HCT116 (cell line): ENCODE measurements around the gene ART5. TPM values are rescaled to one million over a fixed set of nuclear protein-coding genes. Genes with fewer than 3 reads are reported as not detected.

ENCODE experiments used
- ATAC-seq: fragments of 200-7000 bp; cut with Tn5 transposase; 2 replicates; pipeline ENCODE4 v1.9.1; 2020; ENCODE audit warnings: mild to moderate bottlenecking, moderate library complexity
- BruUV-seq: library from RNA; stranded (reverse); fragments of 400-500 nt; replicated peaks from 2 replicates; lab custom pipeline; 2021; lab: Mats Ljungman, UMichigan
- CTCF ChIA-PET: fragments of 300-600 bp; sonication (Branson Sonifier 250); formaldehyde crosslinking; loops from one replicate; lab custom pipeline; 2021; ENCODE audit warnings: antibody characterized with exemption; lab: Charles Lee
- POLR2A ChIA-PET: fragments of 300-600, 350-600 bp; sonication (Branson Sonifier 250); formaldehyde crosslinking; loops from one replicate; lab custom pipeline; 2021; ENCODE audit warnings: antibody characterized with exemption; lab: Charles Lee
- RAD21 ChIA-PET, 2 experiments: fragments of 300-600 bp; sonication (Branson Sonifier 250); formaldehyde crosslinking; loops; one replicate each; lab custom pipeline; 2023; ENCODE audit warnings: low total read pairs in 2 of 2; ENCODE audit not compliant: uncharacterized antibody in 2 of 2, unreplicated experiment in 2 of 2, low non-redundant PET in 1 of 2; lab: Charles Lee
- DNase-seq: peaks from one replicate; pipeline ENCODE4 v3.0.0-alpha.2; 2010; ENCODE audit warnings: low read depth, low spot score
- H2AFZ ChIP-seq: fragments of 200-600 bp; shearing (Covaris generic), sonication (generic); 2 replicates; pipeline ENCODE4 v1.6.1; 2017; ENCODE audit warnings: low read depth, mixed run types, mixed read lengths, antibody characterized with exemption, low read length; ENCODE audit not compliant: poor library complexity, severe bottlenecking
- H3K27ac ChIP-seq: 2 replicates; pipeline ENCODE4 v1.5.1; 2012; ENCODE audit warnings: low read depth, low read length
- H3K27me3 ChIP-seq: fragments of 200-600 bp; sonication (generic); 2 replicates; pipeline ENCODE4 v1.6.1; 2016; ENCODE audit warnings: mixed run types, low read length, mixed read lengths; ENCODE audit not compliant: insufficient read depth
- H3K36me3 ChIP-seq, 2 experiments: fragments of 200-500 bp in 1 of 2; fragments of 200-600 bp in 1 of 2; sonication (Bioruptor generic) in 1 of 2; sonication (generic) in 1 of 2; 2 replicates each; pipeline versions ENCODE4 v1.5.1 to v1.6.1; 2014 to 2016; ENCODE audit warnings: low read length in 2 of 2, inconsistent platforms in 1 of 2, mixed read lengths in 1 of 2, mixed run types in 1 of 2; ENCODE audit not compliant: insufficient read depth in 2 of 2, control insufficient read depth in 1 of 2
- H3K4me1 ChIP-seq, 2 experiments: fragments of 200-600 bp in 1 of 2; sonication (generic) in 1 of 2; 2 replicates each; pipeline versions ENCODE4 v1.5.1 to v1.6.1; 2012 to 2017; ENCODE audit warnings: low read length in 2 of 2, inconsistent platforms in 1 of 2, mild to moderate bottlenecking in 1 of 2, mixed read lengths in 1 of 2, mixed run types in 1 of 2, moderate library complexity in 1 of 2; ENCODE audit not compliant: insufficient read depth in 2 of 2, control insufficient read depth in 1 of 2
- H3K4me2 ChIP-seq: fragments of 200-600 bp; sonication (generic); 2 replicates; pipeline ENCODE4 v1.6.1; 2017; ENCODE audit warnings: mixed run types, low read length, mixed read lengths
- H3K4me3 ChIP-seq, 2 experiments: fragments of 200-600 bp in 1 of 2; sonication (generic) in 1 of 2; replicated peaks in 1 of 2; 2 replicates each; pipeline ENCODE4 v1.5.1; 2011 to 2016; ENCODE audit warnings: low read length in 2 of 2, control low read depth in 1 of 2, low read depth in 1 of 2, mild to moderate bottlenecking in 1 of 2, mixed read lengths in 1 of 2, mixed run types in 1 of 2
- H3K79me2 ChIP-seq: fragments of 200-600 bp; sonication (generic); 2 replicates; pipeline ENCODE4 v1.6.1; 2017; ENCODE audit warnings: mild to moderate bottlenecking, mixed run types, low read length, moderate library complexity, mixed read lengths; ENCODE audit not compliant: insufficient read depth
- H3K9ac ChIP-seq: fragments of 200-600 bp; sonication (generic); 2 replicates; pipeline ENCODE4 v1.6.1; 2016; ENCODE audit warnings: low read length, mixed read lengths
- H3K9me2 ChIP-seq: fragments of 200-600 bp; sonication (generic), shearing (Covaris generic); 2 replicates; pipeline ENCODE4 v1.6.1; 2017; ENCODE audit warnings: mixed run types, mild to moderate bottlenecking, moderate library complexity; ENCODE audit not compliant: insufficient read depth
- H3K9me3 ChIP-seq, 2 experiments: fragments of 200-500 bp in 1 of 2; fragments of 200-600 bp in 1 of 2; sonication (Bioruptor generic) in 1 of 2; sonication (generic) in 1 of 2; 2 replicates each; pipeline ENCODE4 v1.6.1; 2014 to 2017; ENCODE audit warnings: low read length in 2 of 2, mixed read lengths in 2 of 2, inconsistent platforms in 1 of 2, low read depth in 1 of 2, mild to moderate bottlenecking in 1 of 2, mixed run types in 1 of 2, moderate library complexity in 1 of 2; ENCODE audit not compliant: control insufficient read depth in 1 of 2, insufficient read depth in 1 of 2
- H4K20me1 ChIP-seq: fragments of 200-600 bp; sonication (generic), shearing (Covaris generic); 2 replicates; pipeline ENCODE4 v1.6.1; 2017; ENCODE audit warnings: mixed run types, mild to moderate bottlenecking, moderate library complexity; ENCODE audit not compliant: insufficient read depth
- CBX3 ChIP-seq: IDR thresholded peaks from 2 replicates; pipeline ENCODE4 v1.6.1; 2012; ENCODE audit warnings: low read depth
- EGR1 ChIP-seq: IDR thresholded peaks from 2 replicates; pipeline ENCODE4 v1.6.1; 2012; ENCODE audit warnings: low read depth
- EZH2 ChIP-seq: fragments of 200-600 bp; sonication (generic); IDR thresholded peaks from 2 replicates; pipeline ENCODE4 v1.6.1; 2017; ENCODE audit warnings: antibody characterized with exemption, mixed run types
- FOSL1 ChIP-seq: IDR thresholded peaks from 2 replicates; pipeline ENCODE4 v1.6.1; 2012; ENCODE audit warnings: low read depth
- POLR2A ChIP-seq: IDR thresholded peaks from 2 replicates; pipeline ENCODE4 v1.7.0; 2011; ENCODE audit warnings: borderline replicate concordance; ENCODE audit not compliant: insufficient read depth, insufficient read length; ENCODE audit errors: extremely low read depth
- POLR2AphosphoS5 ChIP-seq: IDR thresholded peaks from 2 replicates; pipeline ENCODE4 v1.6.1; 2011; ENCODE audit warnings: mild to moderate bottlenecking, low read depth, low read length, moderate library complexity
- SRF ChIP-seq: IDR thresholded peaks from 2 replicates; pipeline ENCODE4 v1.6.1; 2012; ENCODE audit warnings: low read depth
- ZNF274 ChIP-seq: fragments of 200-500 bp; sonication (Bioruptor generic); IDR thresholded peaks from 2 replicates; pipeline ENCODE4 v1.6.1; 2014; ENCODE audit warnings: mild to moderate bottlenecking, low read depth, low read length, inconsistent platforms
- intact Hi-C: fragments of 100-400 bp; cut with micrococcal nuclease; formaldehyde crosslinking; loops from 2 replicates; pipeline ENCODE4 v1.10.0; 2022
- total RNA-seq: library from RNA; stranded (reverse); gene quantifications from one replicate; pipeline ENCODE4 v1.2.1, GENCODE V29; 2021; ENCODE audit not compliant: unreplicated experiment
- TF ChIP-seq, protein P1 (sequence below): IDR thresholded peaks from 2 replicates; pipeline ENCODE4 v1.6.1; 2011; ENCODE audit warnings: mild to moderate bottlenecking, low read length, moderate library complexity; ENCODE audit not compliant: insufficient replicate concordance; ENCODE audit errors: extremely low read depth
- TF ChIP-seq, protein P2 (sequence below), 3 experiments: fragments of 200-600 bp in 1 of 3; sonication (generic) in 1 of 3; IDR thresholded peaks in 2 of 3; conservative IDR thresholded peaks in 1 of 3; 2 replicates each; pipeline ENCODE4 v1.5.1; 2012 to 2017; ENCODE audit warnings: low read depth in 2 of 3, low read length in 2 of 3, antibody characterized with exemption in 1 of 3, borderline replicate concordance in 1 of 3, control low read depth in 1 of 3, mild to moderate bottlenecking in 1 of 3, mixed read lengths in 1 of 3, mixed run types in 1 of 3, moderate library complexity in 1 of 3; ENCODE audit not compliant: insufficient read depth in 1 of 3
- TF ChIP-seq, protein P3 (sequence below): IDR thresholded peaks from 2 replicates; pipeline ENCODE4 v1.6.1; 2012

ART5 gene
- total RNA-seq, 1 experiment from 2014 or later, result 5.6 TPM

- Histone ChIP-seq H3K79me2 (no peaks in the 10 kb centered on the region), H4K20me1 (no peaks in the 10 kb centered on the region), H3K9me2 (no peaks in the 10 kb centered on the region), H3K4me1 (peaks cover 0 to 6% of the 10 kb centered on the region in 2 experiments; a peak in 1 of 4 replicates), H3K9ac (no peak overlapping the region), H3K36me3 (no peaks in the 10 kb centered on the region), H3K27me3 (no peaks in the 10 kb centered on the region), H3K27ac (no peak overlapping the region), H3K9me3 (0 out of 4 replicates have a peak, but pooled peaks cover 0 to 3% of the 10 kb centered on the region in 2 experiments), H3K4me3 (no peak overlapping the region), H2AFZ (no peak overlapping the region)
- BruUV-seq, result no TSS peak
- ChIA-PET CTCF (interaction anchor here (0.8 kb wide), 1 partner anchor 202 kb away, joined by 5 read pairs; no protein-coding TSS in a partner anchor), POLR2A (no interaction called here), RAD21 (no interaction called here)
- DNase-seq, result no peak
- intact Hi-C loops, result no loop called here
- no peak for TF ChIP-seq CBX3
- no peak for TF ChIP-seq EZH2
- no peak for TF ChIP-seq POLR2AphosphoS5
- TF ChIP-seq, all 23 proteins: peak for 0
- no peak overlapping the region for H3K4me2 ChIP-seq
- ATAC-seq, result no peak
Measured at GRCh38 chr11:3613998-3614741, 27.6 kb downstream of the ART5 start.

GRCh38 chr11:3611976-3612678, 29.7 kb downstream of the ART5 start:
- no peaks in the 10 kb centered on the region for H4K20me1 ChIP-seq
- no TSS peak for BruUV-seq
- no peak overlapping the region for H3K4me3 ChIP-seq
- ChIA-PET CTCF (no interaction called here), POLR2A (no interaction called here), RAD21 (no interaction called here)
- no peaks in the 10 kb centered on the region for H3K79me2 ChIP-seq
- peaks cover 0 to 6% of the 10 kb centered on the region in 2 experiments; a peak in 1 of 4 replicates for H3K4me1 ChIP-seq
- H3K36me3 ChIP-seq, result no peaks in the 10 kb centered on the region
- TF ChIP-seq, protein P1, sequence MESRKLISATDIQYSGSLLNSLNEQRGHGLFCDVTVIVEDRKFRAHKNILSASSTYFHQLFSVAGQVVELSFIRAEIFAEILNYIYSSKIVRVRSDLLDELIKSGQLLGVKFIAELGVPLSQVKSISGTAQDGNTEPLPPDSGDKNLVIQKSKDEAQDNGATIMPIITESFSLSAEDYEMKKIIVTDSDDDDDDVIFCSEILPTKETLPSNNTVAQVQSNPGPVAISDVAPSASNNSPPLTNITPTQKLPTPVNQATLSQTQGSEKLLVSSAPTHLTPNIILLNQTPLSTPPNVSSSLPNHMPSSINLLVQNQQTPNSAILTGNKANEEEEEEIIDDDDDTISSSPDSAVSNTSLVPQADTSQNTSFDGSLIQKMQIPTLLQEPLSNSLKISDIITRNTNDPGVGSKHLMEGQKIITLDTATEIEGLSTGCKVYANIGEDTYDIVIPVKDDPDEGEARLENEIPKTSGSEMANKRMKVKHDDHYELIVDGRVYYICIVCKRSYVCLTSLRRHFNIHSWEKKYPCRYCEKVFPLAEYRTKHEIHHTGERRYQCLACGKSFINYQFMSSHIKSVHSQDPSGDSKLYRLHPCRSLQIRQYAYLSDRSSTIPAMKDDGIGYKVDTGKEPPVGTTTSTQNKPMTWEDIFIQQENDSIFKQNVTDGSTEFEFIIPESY, result no peak
- no peak for TF ChIP-seq FOSL1
- TF ChIP-seq ZNF274, result no peak
- no peak for TF ChIP-seq EGR1
- TF ChIP-seq SRF, result no peak
- no peak for TF ChIP-seq EZH2
- TF ChIP-seq POLR2A, result no peak
- TF ChIP-seq, protein P2, sequence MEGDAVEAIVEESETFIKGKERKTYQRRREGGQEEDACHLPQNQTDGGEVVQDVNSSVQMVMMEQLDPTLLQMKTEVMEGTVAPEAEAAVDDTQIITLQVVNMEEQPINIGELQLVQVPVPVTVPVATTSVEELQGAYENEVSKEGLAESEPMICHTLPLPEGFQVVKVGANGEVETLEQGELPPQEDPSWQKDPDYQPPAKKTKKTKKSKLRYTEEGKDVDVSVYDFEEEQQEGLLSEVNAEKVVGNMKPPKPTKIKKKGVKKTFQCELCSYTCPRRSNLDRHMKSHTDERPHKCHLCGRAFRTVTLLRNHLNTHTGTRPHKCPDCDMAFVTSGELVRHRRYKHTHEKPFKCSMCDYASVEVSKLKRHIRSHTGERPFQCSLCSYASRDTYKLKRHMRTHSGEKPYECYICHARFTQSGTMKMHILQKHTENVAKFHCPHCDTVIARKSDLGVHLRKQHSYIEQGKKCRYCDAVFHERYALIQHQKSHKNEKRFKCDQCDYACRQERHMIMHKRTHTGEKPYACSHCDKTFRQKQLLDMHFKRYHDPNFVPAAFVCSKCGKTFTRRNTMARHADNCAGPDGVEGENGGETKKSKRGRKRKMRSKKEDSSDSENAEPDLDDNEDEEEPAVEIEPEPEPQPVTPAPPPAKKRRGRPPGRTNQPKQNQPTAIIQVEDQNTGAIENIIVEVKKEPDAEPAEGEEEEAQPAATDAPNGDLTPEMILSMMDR (IDR thresholded peaks at IDR 0.05 in 2 of 3, conservative IDR thresholded peaks at IDR 0.05 in 1 of 3; ENCODE audit: borderline replicate concordance in 1 of 3, insufficient read depth in 1 of 3, low read depth in 2 of 3, low read length in 2 of 3), result no peak
- TF ChIP-seq, protein P3, sequence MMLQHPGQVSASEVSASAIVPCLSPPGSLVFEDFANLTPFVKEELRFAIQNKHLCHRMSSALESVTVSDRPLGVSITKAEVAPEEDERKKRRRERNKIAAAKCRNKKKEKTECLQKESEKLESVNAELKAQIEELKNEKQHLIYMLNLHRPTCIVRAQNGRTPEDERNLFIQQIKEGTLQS, result no peak
- H3K4me2 ChIP-seq, result no peak overlapping the region
- H3K9me3 ChIP-seq, result 0 out of 4 replicates have a peak, but pooled peaks cover 0 to 3% of the 10 kb centered on the region in 2 experiments
- DNase-seq, result no peak
- H3K27ac ChIP-seq, result no peak overlapping the region
- H2AFZ ChIP-seq, result no peak overlapping the region
- no peaks in the 10 kb centered on the region for H3K27me3 ChIP-seq
- H3K9ac ChIP-seq, result no peak overlapping the region
- H3K9me2 ChIP-seq, result no peaks in the 10 kb centered on the region
- ATAC-seq, result no peak
- intact Hi-C loops, result no loop called here
